Brain microvascular endothelial cell (primary cell): ENCODE data around the gene AKAP12.
A peak's percentile ranks its signal among the peaks of the same experiment; 100 is the strongest.

Experiments
- DNase-seq: peaks from one replicate; pipeline ENCODE4 v3.0.0-alpha.2; 2020
- H3K27ac ChIP-seq: fragments of 250-450 bp; sonication (Bioruptor Pico); 2 replicates; pipeline ENCODE4 v1.5.1; 2020; ENCODE audit warnings: mild to moderate bottlenecking, moderate library complexity
- H3K27me3 ChIP-seq: fragments of 250-450 bp; sonication (Bioruptor Pico); replicated peaks from 2 replicates; pipeline ENCODE4 v1.5.1; 2020; ENCODE audit warnings: mild to moderate bottlenecking
- H3K36me3 ChIP-seq: fragments of 250-450 bp; sonication (Bioruptor Pico); replicated peaks from 2 replicates; pipeline ENCODE4 v1.5.1; 2020; ENCODE audit warnings: mild to moderate bottlenecking
- H3K4me3 ChIP-seq: 2 replicates; pipeline ENCODE4 v1.5.1; 2011; ENCODE audit warnings: low read depth, mild to moderate bottlenecking, control low read depth, low read length, moderate library complexity
- CTCF ChIP-seq: IDR thresholded peaks from 2 replicates; pipeline ENCODE4 v1.5.1; 2011; ENCODE audit warnings: low read depth, mild to moderate bottlenecking, moderate library complexity, low read length, control low read depth, inconsistent platforms; ENCODE audit errors: missing control alignments
- in situ Hi-C: cut with HindIII; loops from 2 replicates; pipeline ENCODE4 v1.10.0; 2017; ENCODE audit warnings: low sequenced_read_pairs, low pct_ligation_motif_present

The AKAP12 gene

GRCh38 chr6:151320140-151320539, 80.4 kb downstream of the AKAP12 start:
- no peak overlapping the region for H3K27ac ChIP-seq
- peaks cover 18% of the 10 kb centered on the region for H3K36me3 ChIP-seq
- H3K27me3 ChIP-seq = no peaks in the 10 kb centered on the region
- no peak overlapping the region for H3K4me3 ChIP-seq
- in situ Hi-C loops = no loop called here
- no peak for DNase-seq
- no peak for TF ChIP-seq CTCF

- no peak for DNase-seq
- no peaks in the 10 kb centered on the region for H3K27me3 ChIP-seq
- H3K27ac ChIP-seq = no peak overlapping the region
- in situ Hi-C loops = no loop called here
- TF ChIP-seq CTCF = no peak
- H3K4me3 ChIP-seq = no peak overlapping the region
- peaks cover 16% of the 10 kb centered on the region for H3K36me3 ChIP-seq
Observed at GRCh38 chr6:151321438-151321837, 81.7 kb downstream of the AKAP12 start.

- peaks cover 13% of the 10 kb centered on the region for H3K36me3 ChIP-seq
- no peaks in the 10 kb centered on the region for H3K27me3 ChIP-seq
- in situ Hi-C loops = no loop called here
- DNase-seq = no peak
- no peak overlapping the region for H3K4me3 ChIP-seq
- TF ChIP-seq CTCF = no peak
- no peak overlapping the region for H3K27ac ChIP-seq
Observed at GRCh38 chr6:151322570-151322969, 82.8 kb downstream of the AKAP12 start.

GRCh38 chr6:151323791-151324487, 84.2 kb downstream of the AKAP12 start:
- TF ChIP-seq CTCF = peak; percentile 96
- no peaks in the 10 kb centered on the region for H3K27me3 ChIP-seq
- DNase-seq = peak; percentile 82
- no peak overlapping the region for H3K4me3 ChIP-seq
- in situ Hi-C loops = no loop called here
- H3K27ac ChIP-seq = peak overlapping the region; percentile 88
- H3K36me3 ChIP-seq = peaks cover 9% of the 10 kb centered on the region

- peaks cover 9% of the 10 kb centered on the region for H3K36me3 ChIP-seq
- in situ Hi-C loops = no loop called here
- no peak overlapping the region for H3K4me3 ChIP-seq
- no peak for DNase-seq
- H3K27me3 ChIP-seq = no peaks in the 10 kb centered on the region
- H3K27ac ChIP-seq = peak overlapping the region; percentile 88
- no peak for TF ChIP-seq CTCF
Observed at GRCh38 chr6:151324488-151324825, 84.7 kb downstream of the AKAP12 start.
